ENCODE data around the gene C12orf43. TPM values are rescaled to one million over a fixed set of nuclear protein-coding genes. Genes with fewer than 3 reads are reported as not detected.

Gene C12orf43
- total and polyA plus RNA-seq, 4 donors, result 6.8 to 8.2 (median 7.6) TPM

DNA sequence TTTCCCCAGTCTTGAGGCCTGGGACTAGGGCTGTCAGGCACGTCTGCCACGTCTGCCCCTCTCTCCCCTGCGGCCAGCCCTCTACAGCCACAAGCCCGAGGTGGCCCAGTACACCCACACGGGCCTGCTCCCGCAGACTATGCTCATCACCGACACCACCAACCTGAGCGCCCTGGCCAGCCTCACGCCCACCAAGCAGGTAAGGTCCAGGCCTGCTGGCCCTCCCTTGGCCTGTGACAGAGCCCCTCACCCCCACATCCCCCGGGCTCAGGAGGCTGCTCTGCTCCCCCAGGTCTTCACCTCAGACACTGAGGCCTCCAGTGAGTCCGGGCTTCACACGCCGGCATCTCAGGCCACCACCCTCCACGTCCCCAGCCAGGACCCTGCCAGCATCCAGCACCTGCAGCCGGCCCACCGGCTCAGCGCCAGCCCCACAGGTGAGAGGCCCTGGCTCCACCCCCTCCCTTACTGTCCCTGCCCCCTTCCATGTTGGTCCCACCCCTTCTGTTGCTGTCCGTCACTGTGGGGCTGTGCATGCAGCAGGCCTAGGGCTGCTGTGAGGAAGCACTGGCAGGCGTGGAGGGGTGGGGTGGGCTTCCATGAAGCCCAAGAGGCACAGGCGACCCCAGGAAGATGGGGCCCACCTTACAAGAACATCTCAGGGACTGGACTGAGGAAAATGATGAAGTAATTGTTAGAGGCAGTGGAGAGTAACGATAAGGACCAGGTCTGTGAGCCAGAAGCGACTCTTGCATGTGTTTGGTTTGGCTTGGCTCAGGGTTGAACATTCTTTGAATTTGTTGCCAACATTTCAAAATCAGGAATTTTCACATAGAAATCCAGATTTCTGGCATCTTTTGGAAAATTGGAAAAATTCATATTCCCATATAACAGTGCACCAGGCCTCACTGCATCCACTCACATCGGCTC is 16.8 kb downstream of the C12orf43 start:
- Histone ChIP-seq H3K4me3 (ENCODE audit: low read depth in 1 of 3, low read length in 3 of 3) (no peak overlapping the region), H3K9ac (ENCODE audit: low read depth in 1 of 2, low read length in 2 of 2) (no peak overlapping the region), H3K27ac (ENCODE audit: low read depth in 1 of 2, low read length in 2 of 2) (no peak overlapping the region), H3K36me3 (ENCODE audit: control insufficient read depth in 4 of 4, insufficient read depth in 3 of 4, low read depth in 1 of 4, low read length in 3 of 4) (peaks cover 15 to 55% (median 33%) of the 10 kb centered on the region in 4 donors), H3K4me1 (ENCODE audit: control insufficient read depth in 4 of 4, insufficient read depth in 4 of 4, low read length in 3 of 4) (peaks cover 1 to 23% (median 13%) of the 10 kb centered on the region in 4 donors), H3K9me3 (ENCODE audit: control insufficient read depth in 4 of 4, low read length in 3 of 4) (no peaks in the 10 kb centered on the region), H3K27me3 (ENCODE audit: control insufficient read depth in 4 of 4, insufficient read depth in 4 of 4, low read length in 3 of 4) (no peaks in the 10 kb centered on the region)
- no peak for DNase-seq (ENCODE audit: low spot score)
- WGBS, result 65% methylated on average over 23 of the region's 23 CpGs
- TF ChIP-seq FOXA2 (IDR thresholded peaks at IDR 0.05) (no peak), RAD21 (IDR thresholded peaks at IDR 0.05) (peak in 1 of 2 donors; percentile 16)
- TF ChIP-seq, protein P1, sequence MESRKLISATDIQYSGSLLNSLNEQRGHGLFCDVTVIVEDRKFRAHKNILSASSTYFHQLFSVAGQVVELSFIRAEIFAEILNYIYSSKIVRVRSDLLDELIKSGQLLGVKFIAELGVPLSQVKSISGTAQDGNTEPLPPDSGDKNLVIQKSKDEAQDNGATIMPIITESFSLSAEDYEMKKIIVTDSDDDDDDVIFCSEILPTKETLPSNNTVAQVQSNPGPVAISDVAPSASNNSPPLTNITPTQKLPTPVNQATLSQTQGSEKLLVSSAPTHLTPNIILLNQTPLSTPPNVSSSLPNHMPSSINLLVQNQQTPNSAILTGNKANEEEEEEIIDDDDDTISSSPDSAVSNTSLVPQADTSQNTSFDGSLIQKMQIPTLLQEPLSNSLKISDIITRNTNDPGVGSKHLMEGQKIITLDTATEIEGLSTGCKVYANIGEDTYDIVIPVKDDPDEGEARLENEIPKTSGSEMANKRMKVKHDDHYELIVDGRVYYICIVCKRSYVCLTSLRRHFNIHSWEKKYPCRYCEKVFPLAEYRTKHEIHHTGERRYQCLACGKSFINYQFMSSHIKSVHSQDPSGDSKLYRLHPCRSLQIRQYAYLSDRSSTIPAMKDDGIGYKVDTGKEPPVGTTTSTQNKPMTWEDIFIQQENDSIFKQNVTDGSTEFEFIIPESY (IDR thresholded peaks at IDR 0.05), result no peak

DNA sequence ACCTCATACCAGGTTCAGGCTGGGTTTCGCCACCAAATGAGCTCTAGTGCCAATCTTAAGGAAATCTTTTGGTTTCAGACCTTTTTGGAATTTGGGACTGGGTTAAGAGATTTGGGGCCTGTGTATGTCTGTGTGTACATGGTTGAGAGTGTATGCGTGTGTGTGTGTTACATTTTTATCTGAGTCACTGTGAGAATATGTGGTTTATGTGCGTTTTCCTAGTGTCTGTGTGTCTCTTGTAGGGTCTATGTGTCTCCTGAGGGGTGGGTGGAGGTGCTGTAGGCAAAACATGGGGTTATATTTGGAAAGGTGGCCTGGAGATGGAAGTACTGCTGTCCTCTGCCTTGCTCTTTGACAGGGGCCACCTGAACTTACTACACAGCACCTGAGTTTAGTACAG is 17.9 kb downstream of the C12orf43 start:
- Histone ChIP-seq H3K9me3 (ENCODE audit: control insufficient read depth in 4 of 4, low read length in 3 of 4) (no peaks in the 10 kb centered on the region), H3K9ac (ENCODE audit: low read depth in 1 of 2, low read length in 2 of 2) (no peak overlapping the region), H3K36me3 (ENCODE audit: control insufficient read depth in 4 of 4, insufficient read depth in 3 of 4, low read depth in 1 of 4, low read length in 3 of 4) (peaks cover 15 to 62% (median 41%) of the 10 kb centered on the region in 4 donors), H3K27ac (ENCODE audit: low read depth in 1 of 2, low read length in 2 of 2) (no peak overlapping the region), H3K4me1 (ENCODE audit: control insufficient read depth in 4 of 4, insufficient read depth in 4 of 4, low read length in 3 of 4) (peaks cover 1 to 23% (median 13%) of the 10 kb centered on the region in 4 donors), H3K4me3 (ENCODE audit: low read depth in 1 of 3, low read length in 3 of 3) (no peak overlapping the region), H3K27me3 (ENCODE audit: control insufficient read depth in 4 of 4, insufficient read depth in 4 of 4, low read length in 3 of 4) (no peaks in the 10 kb centered on the region)
- TF ChIP-seq RXRA (IDR thresholded peaks at IDR 0.05) (no peak), FOXA2 (IDR thresholded peaks at IDR 0.05) (no peak), ATF3 (IDR thresholded peaks at IDR 0.05) (no peak), RAD21 (IDR thresholded peaks at IDR 0.05) (no peak), HNF4G (IDR thresholded peaks at IDR 0.05) (no peak), HNF4A (conservative IDR thresholded peaks at IDR 0.05) (no peak), FOXA1 (IDR thresholded peaks at IDR 0.05) (no peak), REST (IDR thresholded peaks at IDR 0.05) (no peak), GABPA (IDR thresholded peaks at IDR 0.05 in 1 of 2, conservative IDR thresholded peaks at IDR 0.05 in 1 of 2) (no peak)
- TF ChIP-seq, protein P1 (IDR thresholded peaks at IDR 0.05), result no peak
- no peak for DNase-seq (ENCODE audit: low spot score)
- WGBS, result 81% methylated on average over 3 of the region's 3 CpGs
